HEK293 (cell line): ENCODE results near the gene DLL1.
A peak's percentile ranks its signal among the peaks of the same experiment; 100 is the strongest.

Source experiments
- CTCF ChIA-PET: fragments of 350-600 bp; formaldehyde crosslinking; extraction: SDS; loops from one replicate; lab custom pipeline; 2021; ENCODE audit warnings: antibody characterized with exemption; lab: Yijun Ruan, JAX
- POLR2A ChIA-PET: fragments of 300-600 bp; formaldehyde crosslinking; extraction: SDS; loops from one replicate; lab custom pipeline; 2020; ENCODE audit warnings: antibody characterized with exemption, inconsistent platforms; lab: Yijun Ruan, JAX
- H3K27ac ChIP-seq: fragments of 200-500 bp; sonication (Bioruptor generic); 2 replicates; pipeline ENCODE4 v1.5.1; 2014; ENCODE audit warnings: low read depth, low read length, control low read depth, inconsistent platforms; ENCODE audit errors: extremely low read depth
- H3K36me3 ChIP-seq, 2 experiments: fragments of 200-500 bp in 1 of 2; sonication (Bioruptor generic) in 1 of 2; 1 replicate in 1 of 2; 2 replicates in 1 of 2; pipeline ENCODE4 v1.5.1; 2014 to 2017; ENCODE audit warnings: inconsistent platforms in 2 of 2, low read length in 2 of 2; ENCODE audit not compliant: control insufficient read depth in 2 of 2, insufficient read depth in 1 of 2
- H3K4me1 ChIP-seq: fragments of 200-500 bp; sonication (Bioruptor generic); 2 replicates; pipeline ENCODE4 v1.5.1; 2014; ENCODE audit warnings: mild to moderate bottlenecking, low read length, inconsistent platforms; ENCODE audit not compliant: control insufficient read depth, insufficient read depth
- H3K4me3 ChIP-seq: 2 replicates; pipeline ENCODE4 v1.5.1; 2011; ENCODE audit warnings: low read depth, mild to moderate bottlenecking, control low read depth, low read length, moderate library complexity
- H3K9me3 ChIP-seq: fragments of 200-500 bp; sonication (Bioruptor generic); 2 replicates; pipeline ENCODE4 v1.5.1; 2014; ENCODE audit warnings: low read depth, low read length, inconsistent platforms; ENCODE audit not compliant: control insufficient read depth, insufficient read depth
- ATF2 ChIP-seq: fragments of 450-650 bp; formaldehyde crosslinking; IDR thresholded peaks from 2 replicates; pipeline ENCODE4 v1.5.1; 2016; ENCODE audit warnings: missing biosample characterization, missing genetic modification characterization, low read depth
- BCL11A ChIP-seq: fragments of 450-650 bp; formaldehyde crosslinking; IDR thresholded peaks from 2 replicates; pipeline ENCODE4 v1.5.1; 2016; ENCODE audit warnings: low read depth, missing biosample characterization, missing genetic modification characterization
- EGR2 ChIP-seq: fragments of 450-650 bp; formaldehyde crosslinking; IDR thresholded peaks from 2 replicates; pipeline ENCODE4 v1.5.1; 2016; ENCODE audit warnings: low read depth, missing biosample characterization, missing genetic modification characterization
- GLI2 ChIP-seq: fragments of 450-650 bp; formaldehyde crosslinking; IDR thresholded peaks from 2 replicates; pipeline ENCODE4; 2017; ENCODE audit warnings: missing biosample characterization, missing genetic modification characterization, low read depth, borderline replicate concordance
- KLF1 ChIP-seq: fragments of 450-650 bp; formaldehyde crosslinking; IDR thresholded peaks from 2 replicates; pipeline ENCODE4 v1.5.1; 2016; ENCODE audit warnings: missing biosample characterization, missing genetic modification characterization
- KLF9 ChIP-seq: fragments of 450-650 bp; formaldehyde crosslinking; IDR thresholded peaks from 2 replicates; pipeline ENCODE4 v1.5.1; 2016; ENCODE audit warnings: missing biosample characterization, missing genetic modification characterization, low read depth
- REPIN1 ChIP-seq: fragments of 450-650 bp; formaldehyde crosslinking; IDR thresholded peaks from 2 replicates; pipeline ENCODE4 v1.5.1; 2017; ENCODE audit warnings: missing biosample characterization, missing genetic modification characterization, low read depth
- SP2 ChIP-seq: fragments of 450-650 bp; formaldehyde crosslinking; IDR thresholded peaks from 2 replicates; pipeline ENCODE4 v1.5.1; 2016; ENCODE audit warnings: missing biosample characterization, missing genetic modification characterization
- TRIM28 ChIP-seq: IDR thresholded peaks from 2 replicates; pipeline ENCODE4 v1.6.1; 2011; ENCODE audit warnings: low read length, control low read depth, borderline replicate concordance
- TSHZ1 ChIP-seq: fragments of 450-650 bp; formaldehyde crosslinking; IDR thresholded peaks from 2 replicates; pipeline ENCODE4 v1.5.1; 2016; ENCODE audit warnings: missing biosample characterization, missing genetic modification characterization, borderline replicate concordance
- ZFHX2 ChIP-seq: fragments of 450-650 bp; formaldehyde crosslinking; conservative IDR thresholded peaks from 2 replicates; pipeline ENCODE4 v1.5.1; 2016; ENCODE audit warnings: missing biosample characterization, missing genetic modification characterization
- ZIC2 ChIP-seq: fragments of 450-650 bp; formaldehyde crosslinking; IDR thresholded peaks from 2 replicates; pipeline ENCODE4 v1.5.1; 2016; ENCODE audit warnings: missing biosample characterization, missing genetic modification characterization
- ZNF16 ChIP-seq: fragments of 450-650 bp; formaldehyde crosslinking; IDR thresholded peaks from 2 replicates; pipeline ENCODE4 v1.5.1; 2016; ENCODE audit warnings: low read depth, missing biosample characterization, missing genetic modification characterization
- ZNF280C ChIP-seq: fragments of 450-650 bp; formaldehyde crosslinking; IDR thresholded peaks from 2 replicates; pipeline ENCODE4 v1.5.1; 2016; ENCODE audit warnings: missing biosample characterization, missing genetic modification characterization
- ZNF311 ChIP-seq: fragments of 450-650 bp; formaldehyde crosslinking; IDR thresholded peaks from 2 replicates; pipeline ENCODE4 v1.5.1; 2017; ENCODE audit warnings: missing biosample characterization, missing genetic modification characterization, borderline replicate concordance
- ZNF335 ChIP-seq: fragments of 450-650 bp; formaldehyde crosslinking; conservative IDR thresholded peaks from 2 replicates; pipeline ENCODE4 v1.5.1; 2016; ENCODE audit warnings: missing biosample characterization, missing genetic modification characterization
- ZNF350 ChIP-seq: fragments of 450-650 bp; formaldehyde crosslinking; IDR thresholded peaks from 2 replicates; pipeline ENCODE4 v1.5.0; 2017; ENCODE audit warnings: missing biosample characterization, mild to moderate bottlenecking, missing genetic modification characterization
- ZNF639 ChIP-seq: fragments of 450-650 bp; formaldehyde crosslinking; IDR thresholded peaks from 2 replicates; pipeline ENCODE4 v1.5.1; 2016; ENCODE audit warnings: missing biosample characterization, missing genetic modification characterization
- ZNF692 ChIP-seq: fragments of 450-650 bp; formaldehyde crosslinking; IDR thresholded peaks from 2 replicates; pipeline ENCODE4 v1.5.1; 2016; ENCODE audit warnings: missing biosample characterization, missing genetic modification characterization
- ZNF768 ChIP-seq: fragments of 450-650 bp; formaldehyde crosslinking; IDR thresholded peaks from 2 replicates; pipeline ENCODE4 v1.5.1; 2018; ENCODE audit warnings: missing biosample characterization, mild to moderate bottlenecking, missing genetic modification characterization
- ZNF837 ChIP-seq: fragments of 450-650 bp; formaldehyde crosslinking; IDR thresholded peaks from 2 replicates; pipeline ENCODE4 v1.5.1; 2016; ENCODE audit warnings: missing biosample characterization, missing genetic modification characterization
- ZNF843 ChIP-seq: fragments of 450-650 bp; formaldehyde crosslinking; IDR thresholded peaks from 2 replicates; pipeline ENCODE4 v1.5.1; 2016; ENCODE audit warnings: missing biosample characterization, missing genetic modification characterization
- ZSCAN16 ChIP-seq: fragments of 450-650 bp; formaldehyde crosslinking; IDR thresholded peaks from 2 replicates; pipeline ENCODE4 v1.5.1; 2016; ENCODE audit warnings: missing biosample characterization, missing genetic modification characterization
- ZXDB ChIP-seq: fragments of 450-650 bp; formaldehyde crosslinking; IDR thresholded peaks from 2 replicates; pipeline ENCODE4 v1.5.1; 2016; ENCODE audit warnings: missing biosample characterization, missing genetic modification characterization

Gene DLL1

GRCh38 chr6:170289951-170290295 is 955 bp downstream of the DLL1 start (continued):
- TF ChIP-seq ZNF335 (tag by site-specific recombination): no peak
- no peak for TF ChIP-seq ZNF350
- 0 out of 2 replicates have a peak, but pooled peaks have one; percentile 29 for TF ChIP-seq ZIC2
- no peak for TF ChIP-seq ZNF843 (tag by site-specific recombination)
- TF ChIP-seq ZSCAN16 (tag by site-specific recombination): no peak
- no peak for TF ChIP-seq TSHZ1 (tag by site-specific recombination)
- no peak for TF ChIP-seq ZNF692 (tag by site-specific recombination)

GRCh38 chr6:170289180-170289931 is 1.5 kb downstream of the DLL1 start:
- ChIA-PET POLR2A (interaction anchor here (0.9 to 2.8 kb wide), 3 partner anchors 9 to 499 kb away, joined by 3 to 20 read pairs (median 11); no protein-coding TSS in a partner anchor), CTCF (interaction anchor here (0.6 kb wide), 1 partner anchor 342 kb away, joined by 3 read pairs; no protein-coding TSS in a partner anchor)
- no peaks in the 10 kb centered on the region for H3K9me3 ChIP-seq
- peaks cover 0 to 46% of the 10 kb centered on the region in 2 experiments; a peak in 2 of 3 replicates for H3K36me3 ChIP-seq
- TF ChIP-seq ZXDB (no peak), ATF2 (tag by site-specific recombination) (no peak), ZNF639 (tag by site-specific recombination) (no peak), ZNF280C (tag by site-specific recombination) (no peak), BCL11A (tag by site-specific recombination) (no peak), REPIN1 (tag by site-specific recombination) (no peak), KLF9 (tag by site-specific recombination) (peak; percentile 58; the same call in 1 of the 2 replicates), ZNF837 (tag by site-specific recombination) (no peak), SP2 (tag by site-specific recombination) (0 out of 2 replicates have a peak, but pooled peaks have one; percentile 14), ZNF16 (tag by site-specific recombination) (no peak), GLI2 (tag by site-specific recombination) (no peak), KLF1 (peak; percentile 55), ZFHX2 (tag by site-specific recombination) (peak; percentile 20; the same call in 1 of the 2 replicates), ZNF768 (no peak), EGR2 (tag by site-specific recombination) (peak; percentile 32; the same call in 1 of the 2 replicates), ZNF311 (tag by site-specific recombination) (no peak), TRIM28 (no peak)
- H3K27ac ChIP-seq: peak overlapping the region; percentile 70; the same call in 1 of the 2 replicates
- H3K4me3 ChIP-seq: peak overlapping the region; percentile 57
- H3K4me1 ChIP-seq: peaks cover 5% of the 10 kb centered on the region
